Vagina (tissue), 2 donors: ENCODE results near the gene BEX4.
"Not testable (repeated sequence)": the region's sequence is repeated elsewhere in the genome, so short reads cannot be mapped to it uniquely, and the experiment has no call there.

Experiments
- POLR2A ChIP-seq, 2 donors: fragments of 450-650 bp; IDR thresholded peaks; one replicate each; pipeline ENCODE4 v1.6.1; 2017; ENCODE audit warnings: antibody characterized with exemption in 2 of 2, mild to moderate bottlenecking in 2 of 2, moderate library complexity in 2 of 2
- TF ChIP-seq, protein P1 (sequence below), 3 experiments: fragments of 450-650 bp in 2 of 3; fragments of 200-600 bp in 1 of 3; sonication (generic) in 1 of 3; IDR thresholded peaks; one replicate each; pipeline ENCODE4 v1.5.1; 2017 to 2019; ENCODE audit warnings: antibody characterized with exemption in 3 of 3, mild to moderate bottlenecking in 2 of 3, moderate library complexity in 2 of 3

DNA sequence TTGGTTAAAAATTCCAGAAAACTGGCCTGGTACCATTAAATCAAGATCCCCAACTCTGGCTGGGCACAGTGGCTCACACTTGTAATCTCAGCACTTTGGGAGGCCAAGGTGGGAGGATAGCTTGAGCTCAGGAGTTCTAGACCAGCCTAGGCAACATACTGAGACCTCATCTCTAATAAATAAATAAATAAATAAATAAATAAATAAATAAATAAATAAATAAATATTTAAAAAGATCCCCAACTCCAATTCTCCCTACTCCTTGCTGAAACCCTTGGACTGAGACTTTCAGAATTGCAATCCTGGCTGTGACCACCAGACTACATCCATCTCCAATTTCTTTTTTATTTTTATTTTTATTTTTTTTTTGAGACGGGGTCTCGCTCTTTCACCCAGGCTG, 39.7 kb upstream of the BEX4 start:
- not testable (repeated sequence) for TF ChIP-seq POLR2A (IDR thresholded peaks at IDR 0.05)
- TF ChIP-seq, protein P1, sequence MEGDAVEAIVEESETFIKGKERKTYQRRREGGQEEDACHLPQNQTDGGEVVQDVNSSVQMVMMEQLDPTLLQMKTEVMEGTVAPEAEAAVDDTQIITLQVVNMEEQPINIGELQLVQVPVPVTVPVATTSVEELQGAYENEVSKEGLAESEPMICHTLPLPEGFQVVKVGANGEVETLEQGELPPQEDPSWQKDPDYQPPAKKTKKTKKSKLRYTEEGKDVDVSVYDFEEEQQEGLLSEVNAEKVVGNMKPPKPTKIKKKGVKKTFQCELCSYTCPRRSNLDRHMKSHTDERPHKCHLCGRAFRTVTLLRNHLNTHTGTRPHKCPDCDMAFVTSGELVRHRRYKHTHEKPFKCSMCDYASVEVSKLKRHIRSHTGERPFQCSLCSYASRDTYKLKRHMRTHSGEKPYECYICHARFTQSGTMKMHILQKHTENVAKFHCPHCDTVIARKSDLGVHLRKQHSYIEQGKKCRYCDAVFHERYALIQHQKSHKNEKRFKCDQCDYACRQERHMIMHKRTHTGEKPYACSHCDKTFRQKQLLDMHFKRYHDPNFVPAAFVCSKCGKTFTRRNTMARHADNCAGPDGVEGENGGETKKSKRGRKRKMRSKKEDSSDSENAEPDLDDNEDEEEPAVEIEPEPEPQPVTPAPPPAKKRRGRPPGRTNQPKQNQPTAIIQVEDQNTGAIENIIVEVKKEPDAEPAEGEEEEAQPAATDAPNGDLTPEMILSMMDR (IDR thresholded peaks at IDR 0.05): not testable (repeated sequence)
